Measurements from ENCODE around the gene IKZF1. TPM values are rescaled to one million over a fixed set of nuclear protein-coding genes. Genes with fewer than 3 reads are reported as not detected.

Gene IKZF1
- total RNA-seq, 6 experiments from 2014 or later: not detected

DNA sequence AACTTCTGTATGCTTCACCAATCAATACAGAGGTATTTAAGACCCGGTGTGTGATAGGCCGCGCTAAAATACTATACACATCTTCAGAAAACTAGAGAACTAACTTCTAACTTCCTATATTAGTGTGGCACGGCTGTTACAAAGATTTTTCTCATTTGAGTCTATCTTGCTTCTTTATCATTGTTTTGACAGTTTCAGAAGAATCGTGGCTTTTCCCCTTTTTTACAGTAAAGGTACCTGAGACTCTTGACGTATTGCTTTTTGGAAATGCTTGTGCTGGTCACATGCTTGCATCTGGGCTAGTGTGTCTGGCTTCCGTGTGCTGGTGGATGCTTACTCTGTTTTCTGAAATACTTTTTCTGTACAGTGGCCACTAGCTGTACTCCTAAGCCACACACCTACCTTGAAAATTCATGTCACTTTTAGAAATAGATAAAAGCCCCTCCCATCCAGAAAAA is 12.7 kb downstream of the IKZF1 start:
- H3K36me3 Mint-ChIP-seq (ENCODE audit: low read depth): no peaks in the 10 kb centered on the region
- DNase-seq: no peak
- H3K27me3 Mint-ChIP-seq (ENCODE audit: insufficient read depth): peaks cover 2% of the 10 kb centered on the region
- H3K27ac Mint-ChIP-seq: no peak overlapping the region
- no peak overlapping the region for H3K4me3 Mint-ChIP-seq
- no peaks in the 10 kb centered on the region for H3K9me3 Mint-ChIP-seq
- TF ChIP-seq, protein P1, sequence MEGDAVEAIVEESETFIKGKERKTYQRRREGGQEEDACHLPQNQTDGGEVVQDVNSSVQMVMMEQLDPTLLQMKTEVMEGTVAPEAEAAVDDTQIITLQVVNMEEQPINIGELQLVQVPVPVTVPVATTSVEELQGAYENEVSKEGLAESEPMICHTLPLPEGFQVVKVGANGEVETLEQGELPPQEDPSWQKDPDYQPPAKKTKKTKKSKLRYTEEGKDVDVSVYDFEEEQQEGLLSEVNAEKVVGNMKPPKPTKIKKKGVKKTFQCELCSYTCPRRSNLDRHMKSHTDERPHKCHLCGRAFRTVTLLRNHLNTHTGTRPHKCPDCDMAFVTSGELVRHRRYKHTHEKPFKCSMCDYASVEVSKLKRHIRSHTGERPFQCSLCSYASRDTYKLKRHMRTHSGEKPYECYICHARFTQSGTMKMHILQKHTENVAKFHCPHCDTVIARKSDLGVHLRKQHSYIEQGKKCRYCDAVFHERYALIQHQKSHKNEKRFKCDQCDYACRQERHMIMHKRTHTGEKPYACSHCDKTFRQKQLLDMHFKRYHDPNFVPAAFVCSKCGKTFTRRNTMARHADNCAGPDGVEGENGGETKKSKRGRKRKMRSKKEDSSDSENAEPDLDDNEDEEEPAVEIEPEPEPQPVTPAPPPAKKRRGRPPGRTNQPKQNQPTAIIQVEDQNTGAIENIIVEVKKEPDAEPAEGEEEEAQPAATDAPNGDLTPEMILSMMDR (IDR thresholded peaks at IDR 0.05): no peak
- no peaks in the 10 kb centered on the region for H3K4me1 Mint-ChIP-seq (ENCODE audit: low read depth)

DNA sequence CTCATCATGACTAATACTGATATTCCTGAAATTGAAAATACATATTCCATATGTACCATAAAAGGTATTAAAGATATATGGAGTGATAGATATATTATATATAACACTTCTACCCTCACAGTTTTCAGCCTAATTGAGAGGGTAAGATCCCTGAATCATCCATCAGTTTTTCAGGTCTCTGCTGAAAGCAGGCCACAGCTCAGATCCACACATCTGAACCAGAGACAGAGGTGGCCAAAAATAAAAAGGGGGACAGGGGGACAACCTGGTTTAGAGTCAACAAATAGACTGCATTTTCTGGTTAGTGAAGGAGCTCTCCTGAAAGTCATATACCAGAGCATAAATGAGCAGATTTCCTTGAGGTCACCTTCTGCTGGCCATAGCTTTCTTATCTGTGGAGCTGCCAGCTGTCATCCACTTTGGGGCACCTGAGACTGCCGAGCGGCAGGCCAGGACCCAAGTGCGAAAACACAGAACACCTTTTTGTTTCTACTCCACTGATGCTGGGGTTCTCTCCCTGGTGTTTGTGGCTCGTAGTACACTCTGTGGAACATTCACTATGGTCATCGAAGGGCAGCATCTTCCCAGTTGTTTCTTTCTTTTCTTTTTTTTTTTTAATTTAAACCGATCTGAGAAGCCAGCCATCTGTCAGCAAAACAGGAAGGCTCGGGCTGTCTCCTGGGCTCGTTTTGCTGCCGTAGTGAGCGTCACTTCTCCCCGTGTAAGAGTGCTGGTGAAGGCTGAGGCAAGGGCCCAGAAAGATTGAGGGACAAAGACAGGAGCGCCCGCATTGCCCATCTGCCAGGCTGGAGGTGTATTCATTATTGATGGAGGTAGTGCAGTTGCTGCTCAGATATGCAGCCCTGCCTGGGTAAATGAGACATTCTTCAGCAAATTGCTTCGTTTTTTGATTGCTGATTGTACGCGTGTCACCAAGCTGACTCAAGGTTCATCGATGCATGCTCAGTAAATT is 13.5 kb downstream of the IKZF1 start:
- H3K36me3 Mint-ChIP-seq (ENCODE audit: low read depth): no peaks in the 10 kb centered on the region
- H3K9me3 Mint-ChIP-seq: no peaks in the 10 kb centered on the region
- no peaks in the 10 kb centered on the region for H3K4me1 Mint-ChIP-seq (ENCODE audit: low read depth)
- no peak overlapping the region for H3K27ac Mint-ChIP-seq
- H3K27me3 Mint-ChIP-seq (ENCODE audit: insufficient read depth): peaks cover 2% of the 10 kb centered on the region
- no peak for DNase-seq
- H3K4me3 Mint-ChIP-seq: no peak overlapping the region
- TF ChIP-seq, protein P1 (IDR thresholded peaks at IDR 0.05): no peak

DNA sequence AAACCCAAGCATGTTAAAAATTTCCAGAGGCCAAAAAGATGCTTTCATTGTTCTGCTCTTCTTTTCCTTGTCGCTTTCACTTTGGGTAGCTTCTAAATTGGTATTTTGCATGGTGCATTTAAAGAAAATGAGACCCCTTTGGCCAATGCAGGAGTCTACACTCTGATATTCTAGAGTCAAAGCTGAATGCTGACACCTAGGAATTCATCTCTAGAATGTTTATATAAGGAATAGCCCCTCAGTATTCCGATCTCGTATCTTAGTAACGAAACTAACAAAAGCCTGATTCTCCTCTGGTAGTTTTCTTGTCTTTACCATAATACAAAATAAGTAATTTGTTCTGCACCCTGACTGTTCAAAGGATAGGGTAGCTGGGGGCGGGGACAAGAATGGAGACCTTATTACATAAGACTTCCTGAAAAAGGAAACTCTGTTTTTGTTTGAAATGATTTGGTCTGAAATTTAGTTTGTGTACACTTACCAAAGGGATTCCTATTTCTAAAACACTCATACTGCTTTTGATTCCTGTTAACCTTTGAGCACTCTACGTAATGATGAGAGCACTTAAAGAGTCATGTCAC is 17.1 kb downstream of the IKZF1 start:
- Mint-ChIP-seq H3K27me3 (ENCODE audit: insufficient read depth) (peaks cover 2% of the 10 kb centered on the region), H3K9me3 (no peaks in the 10 kb centered on the region), H3K4me1 (ENCODE audit: low read depth) (no peaks in the 10 kb centered on the region), H3K27ac (no peak overlapping the region), H3K4me3 (no peak overlapping the region), H3K36me3 (ENCODE audit: low read depth) (no peaks in the 10 kb centered on the region)
- no peak for DNase-seq
- TF ChIP-seq, protein P1 (IDR thresholded peaks at IDR 0.05): no peak

DNA sequence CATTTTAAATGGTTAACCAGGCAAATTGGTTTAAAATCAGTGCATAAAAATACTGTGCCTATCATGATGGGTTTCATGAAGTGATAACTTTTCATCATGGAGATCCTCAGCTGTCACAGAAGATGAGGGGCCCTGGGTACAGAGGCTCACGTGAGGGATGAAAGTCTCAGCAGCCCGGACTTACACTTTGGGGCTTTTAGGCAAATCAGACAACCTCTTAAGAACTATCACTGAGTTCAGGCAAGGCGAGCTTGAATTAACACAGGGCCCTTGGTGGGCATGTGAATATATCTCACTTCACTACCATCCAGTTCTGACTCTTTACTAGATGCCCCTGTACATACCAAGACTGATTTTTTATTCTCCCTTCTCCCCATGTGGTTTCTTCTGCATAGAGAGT is 19.6 kb downstream of the IKZF1 start:
- no peak for DNase-seq
- Mint-ChIP-seq H3K4me3 (no peak overlapping the region), H3K9me3 (no peaks in the 10 kb centered on the region), H3K36me3 (ENCODE audit: low read depth) (no peaks in the 10 kb centered on the region), H3K4me1 (ENCODE audit: low read depth) (no peaks in the 10 kb centered on the region), H3K27ac (no peak overlapping the region), H3K27me3 (ENCODE audit: insufficient read depth) (no peaks in the 10 kb centered on the region; the same call in none of the 2 replicates)
- TF ChIP-seq, protein P1 (IDR thresholded peaks at IDR 0.05): no peak

DNA sequence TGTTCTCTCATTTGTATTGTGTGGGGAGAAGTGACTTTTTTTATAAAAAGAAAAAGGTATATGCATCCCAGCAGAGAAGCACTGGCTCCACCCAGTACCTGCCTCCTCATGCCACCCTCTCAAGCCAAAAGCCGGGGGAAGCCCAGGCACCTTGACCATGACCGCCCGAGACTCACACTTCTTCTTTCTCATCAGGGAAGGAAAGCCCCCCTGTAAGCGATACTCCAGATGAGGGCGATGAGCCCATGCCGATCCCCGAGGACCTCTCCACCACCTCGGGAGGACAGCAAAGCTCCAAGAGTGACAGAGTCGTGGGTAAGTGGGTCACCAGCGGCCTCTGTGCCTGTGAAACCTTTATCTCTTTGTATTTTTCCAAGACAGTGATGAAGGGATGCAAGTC is 22.9 kb downstream of the IKZF1 start:
- TF ChIP-seq, protein P1 (IDR thresholded peaks at IDR 0.05): no peak
- no peaks in the 10 kb centered on the region for H3K4me1 Mint-ChIP-seq (ENCODE audit: low read depth)
- H3K36me3 Mint-ChIP-seq (ENCODE audit: low read depth): no peaks in the 10 kb centered on the region
- no peaks in the 10 kb centered on the region for H3K9me3 Mint-ChIP-seq
- H3K27ac Mint-ChIP-seq: no peak overlapping the region
- no peaks in the 10 kb centered on the region; the same call in none of the 2 replicates for H3K27me3 Mint-ChIP-seq (ENCODE audit: insufficient read depth)
- no peak for DNase-seq
- no peak overlapping the region for H3K4me3 Mint-ChIP-seq

Data from HFFc6 (cell line).